ENCODE measurements around the gene NPSR1. TPM values are rescaled to one million over a fixed set of nuclear protein-coding genes. Genes with fewer than 3 reads are reported as not detected.
"Not testable (repeated sequence)": the region's sequence is repeated elsewhere in the genome, so short reads cannot be mapped to it uniquely, and the experiment has no call there.

NPSR1 gene
- not detected for total RNA-seq

- Mint-ChIP-seq H3K27me3 (ENCODE audit: low read depth) (no peaks in the 10 kb centered on the region), H3K36me3 (ENCODE audit: insufficient read depth in 2 of 2) (no peaks in the 10 kb centered on the region), H3K4me3 (no peak within 1 kb of the TSS), H3K9me3 (peaks cover 0 to 2% of the 10 kb centered on the region in 2 donors), H3K27ac (no peak within 1 kb of the TSS), H3K4me1 (ENCODE audit: low read depth) (no peaks in the 10 kb centered on the region)
- ATAC-seq (replicated peaks in 1 of 2) (no peak), DNase-seq (no peak)
Observed at GRCh38 chr7:34657632-34658268, at the start of gene NPSR1. Gene NPSR1 (plus strand): TSS chr7:34658218. CDS start chr7:34658413, 195 bp downstream.

GRCh38 chr7:34612661-34613060 is 45.4 kb upstream of the NPSR1 start:
- H3K9me3 Mint-ChIP-seq, result peaks cover 4 to 7% of the 10 kb centered on the region in 2 donors
- ATAC-seq (replicated peaks in 1 of 2) (no peak), DNase-seq (no peak)
- no peak overlapping the region for H3K27ac Mint-ChIP-seq
- H3K27me3 Mint-ChIP-seq (ENCODE audit: low read depth), result no peaks in the 10 kb centered on the region
- H3K4me1 Mint-ChIP-seq (ENCODE audit: low read depth), result no peaks in the 10 kb centered on the region
- H3K36me3 Mint-ChIP-seq (ENCODE audit: insufficient read depth in 2 of 2), result no peaks in the 10 kb centered on the region
- H3K4me3 Mint-ChIP-seq, result no peak overlapping the region

GRCh38 chr7:34620425-34620824 is 37.6 kb upstream of the NPSR1 start:
- no peaks in the 10 kb centered on the region for H3K36me3 Mint-ChIP-seq (ENCODE audit: insufficient read depth in 2 of 2)
- peaks cover 0 to 3% of the 10 kb centered on the region in 2 donors for H3K9me3 Mint-ChIP-seq
- no peak overlapping the region for H3K27ac Mint-ChIP-seq
- no peak for DNase-seq
- no peaks in the 10 kb centered on the region for H3K27me3 Mint-ChIP-seq (ENCODE audit: low read depth)
- no peak overlapping the region for H3K4me3 Mint-ChIP-seq
- H3K4me1 Mint-ChIP-seq (ENCODE audit: low read depth), result no peaks in the 10 kb centered on the region
- ATAC-seq (replicated peaks in 1 of 2), result no peak

GRCh38 chr7:34622182-34622581 is 35.8 kb upstream of the NPSR1 start:
- no peak for ATAC-seq (replicated peaks in 1 of 2)
- Mint-ChIP-seq H3K4me3 (no peak overlapping the region), H3K4me1 (ENCODE audit: low read depth) (no peaks in the 10 kb centered on the region), H3K27ac (no peak overlapping the region), H3K27me3 (ENCODE audit: low read depth) (no peaks in the 10 kb centered on the region), H3K36me3 (ENCODE audit: insufficient read depth in 2 of 2) (no peaks in the 10 kb centered on the region), H3K9me3 (peaks cover 0 to 3% of the 10 kb centered on the region in 2 donors)
- no peak for DNase-seq

- Mint-ChIP-seq H3K4me3 (no peak overlapping the region), H3K36me3 (ENCODE audit: insufficient read depth in 2 of 2) (no peaks in the 10 kb centered on the region), H3K9me3 (peaks cover 0 to 3% of the 10 kb centered on the region in 2 donors), H3K27ac (no peak overlapping the region), H3K4me1 (ENCODE audit: low read depth) (no peaks in the 10 kb centered on the region), H3K27me3 (ENCODE audit: low read depth) (no peaks in the 10 kb centered on the region)
- no peak for ATAC-seq (replicated peaks in 1 of 2)
- DNase-seq, result no peak
Observed at GRCh38 chr7:34622771-34623250, 35.2 kb upstream of the NPSR1 start.

- ATAC-seq (replicated peaks in 1 of 2); H3K4me1 Mint-ChIP-seq (ENCODE audit: low read depth); H3K27ac Mint-ChIP-seq; H3K27me3 Mint-ChIP-seq (ENCODE audit: low read depth); DNase-seq; H3K36me3 Mint-ChIP-seq (ENCODE audit: insufficient read depth in 2 of 2); H3K9me3 Mint-ChIP-seq; H3K4me3 Mint-ChIP-seq: not testable (repeated sequence)
Observed at GRCh38 chr7:34628618-34629017, 29.4 kb upstream of the NPSR1 start.

GRCh38 chr7:34652809-34653208 is 5.2 kb upstream of the NPSR1 start:
- no peak for ATAC-seq (replicated peaks in 1 of 2)
- H3K36me3 Mint-ChIP-seq (ENCODE audit: insufficient read depth in 2 of 2), result no peaks in the 10 kb centered on the region

GRCh38 chr7:34653787-34654186 is 4.2 kb upstream of the NPSR1 start:
- no peak for DNase-seq
- no peak overlapping the region for H3K27ac Mint-ChIP-seq
- no peaks in the 10 kb centered on the region for H3K27me3 Mint-ChIP-seq (ENCODE audit: low read depth)
- peaks cover 2% of the 10 kb centered on the region in 2 donors for H3K9me3 Mint-ChIP-seq
- H3K4me1 Mint-ChIP-seq (ENCODE audit: low read depth), result no peaks in the 10 kb centered on the region
- no peaks in the 10 kb centered on the region for H3K36me3 Mint-ChIP-seq (ENCODE audit: insufficient read depth in 2 of 2)
- no peak for ATAC-seq (replicated peaks in 1 of 2)
- H3K4me3 Mint-ChIP-seq, result no peak overlapping the region

More at GRCh38 chr7:34652809-34653208, 5.2 kb upstream of the NPSR1 start:
- no peak overlapping the region for H3K27ac Mint-ChIP-seq
- H3K4me3 Mint-ChIP-seq, result no peak overlapping the region
- H3K9me3 Mint-ChIP-seq, result peaks cover 2% of the 10 kb centered on the region in 2 donors
- no peaks in the 10 kb centered on the region for H3K4me1 Mint-ChIP-seq (ENCODE audit: low read depth)
- no peaks in the 10 kb centered on the region for H3K27me3 Mint-ChIP-seq (ENCODE audit: low read depth)
- no peak for DNase-seq

GRCh38 chr7:34655384-34655783 is 2.6 kb upstream of the NPSR1 start:
- DNase-seq, result no peak
- no peak for ATAC-seq (replicated peaks in 1 of 2)
- Mint-ChIP-seq H3K4me1 (ENCODE audit: low read depth) (no peaks in the 10 kb centered on the region), H3K9me3 (peaks cover 0 to 2% of the 10 kb centered on the region in 2 donors), H3K4me3 (no peak overlapping the region), H3K36me3 (ENCODE audit: insufficient read depth in 2 of 2) (no peaks in the 10 kb centered on the region), H3K27me3 (ENCODE audit: low read depth) (no peaks in the 10 kb centered on the region), H3K27ac (no peak overlapping the region)

GRCh38 chr7:34656041-34656440 is 2.0 kb upstream of the NPSR1 start:
- Mint-ChIP-seq H3K4me1 (ENCODE audit: low read depth) (no peaks in the 10 kb centered on the region), H3K27me3 (ENCODE audit: low read depth) (no peaks in the 10 kb centered on the region), H3K27ac (no peak overlapping the region), H3K36me3 (ENCODE audit: insufficient read depth in 2 of 2) (no peaks in the 10 kb centered on the region), H3K4me3 (no peak overlapping the region), H3K9me3 (peaks cover 0 to 2% of the 10 kb centered on the region in 2 donors)
- ATAC-seq (replicated peaks in 1 of 2), result no peak
- no peak for DNase-seq

GRCh38 chr7:34659472-34660075 is 1.6 kb downstream of the NPSR1 start:
- no peak overlapping the region for H3K4me3 Mint-ChIP-seq
- no peaks in the 10 kb centered on the region for H3K36me3 Mint-ChIP-seq (ENCODE audit: insufficient read depth in 2 of 2)
- no peaks in the 10 kb centered on the region for H3K4me1 Mint-ChIP-seq (ENCODE audit: low read depth)
- DNase-seq (no peak), ATAC-seq (replicated peaks in 1 of 2) (no peak)
- H3K9me3 Mint-ChIP-seq, result peaks cover 0 to 2% of the 10 kb centered on the region in 2 donors
- peaks cover 10% of the 10 kb centered on the region for H3K27me3 Mint-ChIP-seq (ENCODE audit: low read depth)
- H3K27ac Mint-ChIP-seq, result no peak overlapping the region

- DNase-seq (no peak), ATAC-seq (replicated peaks in 1 of 2) (no peak)
- H3K27ac Mint-ChIP-seq, result no peak overlapping the region
- H3K9me3 Mint-ChIP-seq, result no peaks in the 10 kb centered on the region
- H3K4me1 Mint-ChIP-seq (ENCODE audit: low read depth), result no peaks in the 10 kb centered on the region
- no peaks in the 10 kb centered on the region for H3K36me3 Mint-ChIP-seq (ENCODE audit: insufficient read depth in 2 of 2)
- H3K4me3 Mint-ChIP-seq, result no peak overlapping the region
- H3K27me3 Mint-ChIP-seq (ENCODE audit: low read depth), result peaks cover 10% of the 10 kb centered on the region
Observed at GRCh38 chr7:34662058-34662708, 4.2 kb downstream of the NPSR1 start.

- Mint-ChIP-seq H3K4me3 (no peak overlapping the region), H3K27me3 (ENCODE audit: low read depth) (peaks cover 10% of the 10 kb centered on the region), H3K36me3 (ENCODE audit: insufficient read depth in 2 of 2) (no peaks in the 10 kb centered on the region), H3K27ac (no peak overlapping the region), H3K9me3 (no peaks in the 10 kb centered on the region), H3K4me1 (ENCODE audit: low read depth) (no peaks in the 10 kb centered on the region)
- ATAC-seq (replicated peaks in 1 of 2) (no peak), DNase-seq (no peak)
Observed at GRCh38 chr7:34664755-34665154, 6.7 kb downstream of the NPSR1 start.

Measured in activated T-cell treated with anti-CD3 and anti-CD28 coated beads, Interleukin-2, amount 50 U/mL, for 72 hours (primary cell).